Ishikawa (cell line): ENCODE measurements around the gene PRKN.

Experiments
- CEBPB ChIP-seq: IDR thresholded peaks from 2 replicates; pipeline ENCODE4 v1.6.1; 2012
- CREB1 ChIP-seq: IDR thresholded peaks from 2 replicates; pipeline ENCODE4 v1.6.1; 2012; ENCODE audit warnings: low read depth
- EGR1 ChIP-seq: IDR thresholded peaks from 2 replicates; pipeline ENCODE4 v1.6.1; 2012
- EP300 ChIP-seq: IDR thresholded peaks from 2 replicates; pipeline ENCODE4 v1.6.1; 2012; ENCODE audit warnings: borderline replicate concordance
- FOXM1 ChIP-seq: IDR thresholded peaks from 2 replicates; pipeline ENCODE4 v1.6.1; 2012; ENCODE audit warnings: low read depth, borderline replicate concordance
- MAX ChIP-seq: IDR thresholded peaks from 2 replicates; pipeline ENCODE4 v1.6.1; 2012
- NFIC ChIP-seq: IDR thresholded peaks from 2 replicates; pipeline ENCODE4 v1.6.1; 2012
- RAD21 ChIP-seq: IDR thresholded peaks from 2 replicates; pipeline ENCODE4 v1.6.1; 2012; ENCODE audit warnings: low read depth
- REST ChIP-seq: IDR thresholded peaks from 2 replicates; pipeline ENCODE4 v1.6.1; 2012; ENCODE audit warnings: low read depth, mild to moderate bottlenecking
- TAF1 ChIP-seq: IDR thresholded peaks from 2 replicates; pipeline ENCODE4 v1.6.1; 2012; ENCODE audit warnings: low read depth, mild to moderate bottlenecking
- TCF12 ChIP-seq: IDR thresholded peaks from 2 replicates; pipeline ENCODE4 v1.6.1; 2012; ENCODE audit warnings: low read depth
- TEAD4 ChIP-seq: IDR thresholded peaks from 2 replicates; pipeline ENCODE4 v1.6.1; 2012
- USF1 ChIP-seq: IDR thresholded peaks from 2 replicates; pipeline ENCODE4 v1.6.1; 2012
- YY1 ChIP-seq: IDR thresholded peaks from 2 replicates; pipeline ENCODE4 v1.6.1; 2012; ENCODE audit warnings: low read depth
- ZBTB7A ChIP-seq: IDR thresholded peaks from 2 replicates; pipeline ENCODE4 v1.6.1; 2012; ENCODE audit warnings: low read depth

PRKN gene

GRCh38 chr6:162699961-162700360 is 27.6 kb downstream of the PRKN start:
- TF ChIP-seq TEAD4, result no peak
- TF ChIP-seq TCF12, result no peak
- no peak for TF ChIP-seq REST
- TF ChIP-seq TAF1, result no peak
- TF ChIP-seq ZBTB7A, result no peak
- no peak for TF ChIP-seq CREB1
- no peak for TF ChIP-seq FOXM1
- no peak for TF ChIP-seq MAX
- TF ChIP-seq USF1, result no peak
- TF ChIP-seq EP300, result no peak
- no peak for TF ChIP-seq YY1
- no peak for TF ChIP-seq CEBPB
- no peak for TF ChIP-seq RAD21
- TF ChIP-seq NFIC, result no peak
- no peak for TF ChIP-seq EGR1

GRCh38 chr6:162698440-162698839 is 29.1 kb downstream of the PRKN start:
- TF ChIP-seq TEAD4 (no peak), RAD21 (no peak), MAX (no peak), REST (no peak), EGR1 (no peak), TCF12 (no peak), ZBTB7A (no peak), YY1 (no peak), EP300 (no peak), CEBPB (no peak), TAF1 (no peak), CREB1 (no peak), NFIC (no peak), USF1 (no peak), FOXM1 (no peak)

GRCh38 chr6:162697872-162698403 is 29.6 kb downstream of the PRKN start:
- no peak for TF ChIP-seq EP300
- no peak for TF ChIP-seq YY1
- TF ChIP-seq EGR1, result no peak
- TF ChIP-seq FOXM1, result no peak
- no peak for TF ChIP-seq CEBPB

GRCh38 chr6:162690158-162690557 is 37.4 kb downstream of the PRKN start:
- TF ChIP-seq EGR1 (no peak), ZBTB7A (no peak), EP300 (no peak), MAX (no peak), TEAD4 (no peak), REST (no peak), YY1 (no peak), TAF1 (no peak), NFIC (no peak), CREB1 (no peak), RAD21 (no peak), FOXM1 (no peak), TCF12 (no peak), CEBPB (no peak), USF1 (no peak)
